ENCODE results near the gene APOL5.

Gene APOL5

DNA sequence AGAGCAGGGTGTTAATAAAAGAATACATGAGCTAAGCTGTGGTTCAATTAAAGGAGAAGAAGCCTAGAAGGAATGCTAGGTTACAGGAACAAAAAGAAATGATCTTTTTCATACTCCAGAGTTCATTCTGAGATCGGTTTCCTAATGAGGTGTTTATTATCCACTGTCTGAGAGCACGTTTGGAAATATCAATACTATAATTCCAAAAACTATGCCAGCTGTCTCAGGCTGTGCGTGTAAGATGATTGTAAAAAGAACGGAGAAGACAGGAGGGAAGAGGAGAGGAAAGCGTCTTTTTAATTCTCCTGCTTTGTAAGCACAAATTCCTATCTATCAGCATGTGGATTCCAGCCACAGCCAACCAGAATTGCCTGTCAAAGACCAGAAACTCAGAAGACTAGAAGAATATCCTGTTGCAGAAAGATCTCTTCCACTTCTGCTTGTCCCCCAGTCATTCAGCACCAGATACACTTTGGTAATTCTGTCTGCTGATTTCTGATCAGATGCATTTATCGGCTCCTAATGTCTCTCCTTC is 25.7 kb downstream of the APOL5 start:
- peak; percentile 30 for DNase-seq

- no peak for DNase-seq
Observed at GRCh38 chr22:35746248-35746647, 28.6 kb downstream of the APOL5 start.

GRCh38 chr22:35746946-35747703 is 29.5 kb downstream of the APOL5 start:
- DNase-seq = no peak

DNA sequence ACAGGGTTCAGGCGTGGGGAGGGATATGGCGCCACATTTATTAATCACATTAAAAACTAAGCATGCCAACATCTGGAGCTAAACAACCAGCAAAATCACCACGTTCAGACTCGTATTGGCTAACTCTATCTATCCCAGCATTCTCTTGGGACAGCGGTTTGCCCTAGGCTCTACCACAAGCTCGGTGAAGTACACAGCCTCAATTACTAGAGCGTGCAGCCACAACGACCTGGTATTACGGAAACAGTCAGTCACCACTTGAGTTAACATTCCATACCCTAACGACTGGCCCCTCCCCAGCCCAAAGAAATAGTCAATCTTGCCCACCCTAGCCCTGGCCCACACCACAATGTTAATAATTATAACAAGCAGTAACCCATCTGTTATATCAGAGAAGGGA is 32.1 kb downstream of the APOL5 start:
- DNase-seq = no peak

- no peak for DNase-seq
Observed at GRCh38 chr22:35752006-35752862, 34.6 kb downstream of the APOL5 start.

DNA sequence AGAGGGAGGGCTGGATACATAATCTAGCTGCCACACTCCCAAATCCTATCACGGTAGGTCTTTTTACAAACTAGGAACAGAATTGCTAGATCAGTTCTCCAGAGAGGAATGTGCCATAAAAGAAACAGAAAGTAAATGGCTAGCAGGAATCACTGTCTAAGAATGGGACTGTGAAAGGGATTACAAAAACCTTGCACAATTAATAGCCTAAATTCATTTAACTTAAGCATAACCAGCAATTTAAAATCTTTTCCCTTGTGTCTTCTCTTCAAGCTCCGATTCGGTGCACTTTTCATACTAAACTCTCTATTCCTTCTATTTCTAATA is 35.2 kb downstream of the APOL5 start:
- DNase-seq = no peak

DNA sequence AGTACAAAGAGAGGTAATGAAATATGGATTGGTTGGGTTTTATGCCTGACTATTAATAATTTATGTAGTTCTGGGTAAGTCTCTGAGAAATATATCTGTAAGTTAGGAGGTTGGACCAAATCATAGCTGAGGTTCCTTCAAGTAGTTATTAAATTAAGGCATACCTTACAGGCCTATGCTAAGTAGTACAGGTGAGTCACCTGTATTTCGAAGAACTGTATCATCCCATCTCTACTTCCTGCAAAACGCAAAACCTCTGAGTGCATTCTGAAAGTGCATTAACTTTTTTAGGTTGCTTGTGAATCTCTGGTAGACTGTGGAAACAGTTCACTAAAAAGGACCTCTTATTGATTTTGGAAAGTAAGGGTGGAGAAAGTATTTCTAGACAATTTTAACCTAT is 37.1 kb downstream of the APOL5 start:
- DNase-seq = no peak

GRCh38 chr22:35756722-35757121 is 39.0 kb downstream of the APOL5 start:
- DNase-seq = no peak

DNA sequence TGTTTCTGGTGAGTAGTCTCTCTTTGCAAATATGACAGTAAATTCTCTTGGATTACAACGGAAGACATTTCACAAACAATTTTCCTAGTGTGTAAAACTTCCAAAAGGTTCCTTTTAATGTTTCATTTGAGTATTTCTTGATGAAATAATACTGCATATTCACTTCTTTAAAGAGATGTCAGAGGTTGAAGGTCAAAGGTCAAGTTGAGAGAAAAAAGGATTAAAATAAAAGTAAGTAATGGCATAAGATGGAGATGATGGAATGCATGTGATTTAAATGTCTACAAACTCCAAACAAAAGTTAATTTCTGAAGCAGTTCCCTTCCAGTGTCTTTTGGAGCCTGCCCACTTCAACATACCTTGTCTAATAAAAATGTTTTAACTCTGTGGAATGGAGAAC is 40.7 kb downstream of the APOL5 start:
- DNase-seq = no peak

DNA sequence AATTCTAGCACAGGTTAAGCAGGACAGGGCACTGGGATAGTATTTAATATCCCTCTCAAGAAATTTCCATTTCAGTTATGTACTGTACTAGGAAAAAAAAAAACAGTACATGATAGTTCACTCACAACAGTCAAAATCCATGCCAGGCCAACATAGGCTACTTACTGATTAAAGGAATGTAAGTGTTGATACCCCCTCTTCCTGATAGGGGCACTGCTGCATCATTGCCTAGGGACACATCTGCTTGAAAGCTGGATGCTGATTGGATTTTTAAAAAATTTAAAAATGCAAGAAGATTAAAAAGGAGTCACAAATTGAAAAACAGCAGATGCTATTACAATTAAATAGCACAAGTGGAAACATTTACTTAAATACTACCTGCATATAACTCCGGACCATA is 43.4 kb downstream of the APOL5 start:
- peak; percentile 25 for DNase-seq

DNA sequence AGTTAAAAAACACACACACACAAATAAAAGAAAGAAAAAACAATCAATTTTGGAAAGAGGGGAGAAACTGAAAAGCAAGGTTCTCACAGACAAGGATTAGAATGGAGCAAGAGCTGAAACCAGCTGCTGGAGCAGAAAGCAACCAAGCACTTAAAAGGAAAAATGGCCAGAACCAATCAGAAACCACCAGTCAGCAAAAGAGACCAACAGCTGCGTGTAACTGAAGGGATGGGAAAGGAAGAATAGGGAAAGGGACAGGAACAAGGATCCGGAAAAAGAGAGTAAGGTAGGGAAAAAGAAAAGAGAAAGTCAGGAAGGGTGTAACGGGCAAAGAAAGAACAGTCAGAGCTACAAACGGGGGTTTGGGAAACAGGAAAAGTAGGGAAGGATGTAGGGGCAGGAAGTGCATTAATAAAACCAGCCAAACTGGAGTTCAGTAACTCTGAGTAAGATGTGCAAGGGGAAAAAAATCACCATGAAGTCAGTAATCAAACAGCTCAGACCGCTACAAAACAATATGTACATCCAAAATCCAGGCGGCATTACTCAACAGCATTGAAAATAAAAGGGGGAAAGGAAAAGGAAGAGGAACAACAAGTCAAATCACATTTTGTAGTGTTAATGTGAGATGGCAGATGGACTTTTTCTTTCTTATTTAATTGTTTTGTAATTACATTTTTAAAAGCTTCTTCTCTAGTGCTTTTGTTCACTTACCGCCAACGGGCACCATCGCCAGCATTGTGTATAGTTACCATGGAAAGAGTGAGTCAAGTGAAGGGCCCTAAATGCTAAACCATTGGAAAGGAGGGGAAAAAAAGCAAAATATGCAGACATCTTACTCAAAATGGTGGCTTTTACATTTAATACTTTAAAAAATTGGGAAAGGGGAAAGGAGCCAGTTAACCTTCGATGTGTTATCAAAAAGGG is 49.2 kb downstream of the APOL5 start:
- DNase-seq = peak; percentile 16

- DNase-seq = no peak
Observed at GRCh38 chr22:35769974-35770373, 52.3 kb downstream of the APOL5 start.

- DNase-seq = no peak
Observed at GRCh38 chr22:35775339-35775738, 57.7 kb downstream of the APOL5 start.

DNA sequence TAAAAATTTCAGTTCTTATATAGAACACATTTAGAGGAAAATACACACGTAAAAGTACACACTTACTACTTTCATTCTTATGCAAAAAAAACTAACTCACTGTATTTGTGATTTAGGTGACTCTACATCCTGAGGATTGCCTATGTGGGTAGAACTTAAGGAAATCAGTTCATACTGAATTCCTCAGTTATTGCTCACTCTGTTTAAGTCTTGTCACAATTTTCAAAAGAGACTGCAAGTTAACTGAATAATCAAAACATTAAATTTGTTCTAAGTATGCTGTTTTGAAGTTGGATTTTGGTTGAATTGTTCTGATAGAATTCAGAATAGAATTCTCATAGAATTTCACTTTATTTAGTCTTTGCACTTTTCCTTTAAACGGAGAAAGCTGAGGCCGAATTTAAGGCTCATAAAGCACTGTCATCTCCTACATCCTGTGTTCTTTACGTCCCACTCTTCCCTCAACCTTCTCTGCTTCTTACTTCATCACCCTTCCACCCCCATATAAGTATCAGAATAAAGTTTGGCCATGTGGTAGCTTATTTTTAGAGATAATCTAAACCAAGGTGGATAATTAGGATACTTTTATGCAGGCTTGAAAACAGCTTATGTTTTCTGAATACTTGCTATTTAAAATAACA is 59.8 kb downstream of the APOL5 start:
- DNase-seq = peak; percentile 86
